Trophoblast cell (in vitro differentiated cells and primary cell): Measurements from ENCODE around the gene SCARF2.

Experiments used
- DNase-seq, 2 donors: peaks; one replicate each; pipeline ENCODE4 v3.0.0-alpha.2; 2016
- H2AFZ ChIP-seq: 2 replicates; pipeline ENCODE4 v1.6.1; 2013; ENCODE audit warnings: low read length, moderate library complexity, mild to moderate bottlenecking; ENCODE audit not compliant: insufficient read depth, poor library complexity
- H2AK5ac ChIP-seq: 2 replicates; pipeline ENCODE4 v1.6.1; 2013; ENCODE audit warnings: mild to moderate bottlenecking, low read length
- H2BK120ac ChIP-seq: 2 replicates; pipeline ENCODE4 v1.6.1; 2013; ENCODE audit warnings: low read length, mild to moderate bottlenecking, moderate library complexity; ENCODE audit not compliant: insufficient read depth, poor library complexity
- H2BK12ac ChIP-seq: 2 replicates; pipeline ENCODE4 v1.6.1; 2013; ENCODE audit warnings: mild to moderate bottlenecking, low read length, moderate library complexity
- H2BK5ac ChIP-seq: 2 replicates; pipeline ENCODE4 v1.6.1; 2013; ENCODE audit warnings: low read length, low read depth, moderate library complexity, mild to moderate bottlenecking; ENCODE audit not compliant: poor library complexity
- H3K14ac ChIP-seq: 2 replicates; pipeline ENCODE4 v1.6.1; 2013; ENCODE audit warnings: mild to moderate bottlenecking, low read length
- H3K18ac ChIP-seq: 2 replicates; pipeline ENCODE4 v1.6.1; 2013; ENCODE audit warnings: mild to moderate bottlenecking, low read length
- H3K23ac ChIP-seq: 2 replicates; pipeline ENCODE4 v1.6.1; 2013; ENCODE audit warnings: low read length
- H3K27ac ChIP-seq: 2 replicates; pipeline ENCODE4 v1.5.1; 2013; ENCODE audit warnings: low read depth, mild to moderate bottlenecking, inconsistent platforms, low read length, moderate library complexity
- H3K27me3 ChIP-seq: 2 replicates; pipeline ENCODE4 v1.6.1; 2013; ENCODE audit warnings: inconsistent platforms, mild to moderate bottlenecking, low read length, moderate library complexity; ENCODE audit not compliant: insufficient read depth
- H3K36me3 ChIP-seq, 2 experiments: 1 replicate in 1 of 2; 2 replicates in 1 of 2; pipeline ENCODE4 v1.6.1; 2013; ENCODE audit warnings: low read length in 2 of 2, mild to moderate bottlenecking in 2 of 2, moderate library complexity in 1 of 2; ENCODE audit not compliant: insufficient read depth in 2 of 2, control insufficient read depth in 1 of 2
- H3K4ac ChIP-seq: 2 replicates; pipeline ENCODE4 v1.6.1; 2013; ENCODE audit warnings: low read depth, mild to moderate bottlenecking, low read length, moderate library complexity
- H3K4me1 ChIP-seq, 2 experiments: 1 replicate in 1 of 2; 2 replicates in 1 of 2; pipeline ENCODE4 v1.6.1; 2013; ENCODE audit warnings: low read length in 2 of 2, mild to moderate bottlenecking in 2 of 2, moderate library complexity in 1 of 2; ENCODE audit not compliant: insufficient read depth in 2 of 2, control insufficient read depth in 1 of 2
- H3K4me2 ChIP-seq: 2 replicates; pipeline ENCODE4 v1.6.1; 2013; ENCODE audit warnings: inconsistent platforms, mild to moderate bottlenecking, low read length, moderate library complexity
- H3K4me3 ChIP-seq: 2 replicates; pipeline ENCODE4 v1.5.1; 2013; ENCODE audit warnings: mild to moderate bottlenecking, low read depth, low read length, inconsistent platforms
- H3K79me1 ChIP-seq: one replicate; pipeline ENCODE4 v1.6.1; 2013; ENCODE audit warnings: low read length
- H3K79me2 ChIP-seq: 2 replicates; pipeline ENCODE4 v1.6.1; 2013; ENCODE audit warnings: low read length, mild to moderate bottlenecking; ENCODE audit not compliant: control insufficient read depth, insufficient read depth, poor library complexity
- H3K9ac ChIP-seq: 2 replicates; pipeline ENCODE4 v1.6.1; 2013; ENCODE audit warnings: mild to moderate bottlenecking, low read length
- H3K9me3 ChIP-seq: 2 replicates; pipeline ENCODE4 v1.6.1; 2013; ENCODE audit warnings: low read depth, mild to moderate bottlenecking, control low read depth, inconsistent platforms, low read length; ENCODE audit not compliant: insufficient read depth
- H4K12ac ChIP-seq: 2 replicates; pipeline ENCODE4 v1.6.1; 2013; ENCODE audit warnings: low read depth, mild to moderate bottlenecking, low read length, moderate library complexity
- H4K8ac ChIP-seq: 2 replicates; pipeline ENCODE4 v1.6.1; 2013; ENCODE audit warnings: low read depth, mild to moderate bottlenecking, low read length, moderate library complexity
- H4K91ac ChIP-seq: one replicate; pipeline ENCODE4 v1.6.1; 2013; ENCODE audit warnings: low read depth, mild to moderate bottlenecking, low read length, moderate library complexity
- WGBS: extraction: QIAGEN DNeasy Blood & Tissue Kit; methylation state at CpG from one replicate; pipeline ENCODE4 v1.1.7; 2013; ENCODE audit warnings: missing lambda C conversion rate; ENCODE audit not compliant: insufficient read length, insufficient coverage; ENCODE audit errors: extremely low coverage; 5-methylcytosine and 5-hydroxymethylcytosine counted together

SCARF2 gene

GRCh38 chr22:20434773-20435172 is 2.9 kb downstream of the SCARF2 start:
- no peak overlapping the region for H2BK120ac ChIP-seq
- H3K79me1 ChIP-seq: peaks cover 22% of the 10 kb centered on the region
- H3K4me1 ChIP-seq: peaks cover 14 to 34% of the 10 kb centered on the region in 2 experiments
- H3K4me2 ChIP-seq: no peak overlapping the region
- H3K27me3 ChIP-seq: peaks cover 22% of the 10 kb centered on the region
- no peak overlapping the region for H3K14ac ChIP-seq
- H3K36me3 ChIP-seq: peaks cover 7 to 13% of the 10 kb centered on the region in 2 experiments
- no peak overlapping the region for H4K91ac ChIP-seq
- no peak for DNase-seq
- WGBS: no CpG with 5 or more reads among the region's 3 CpGs
- H3K9ac ChIP-seq: no peak overlapping the region
- no peak overlapping the region for H2BK12ac ChIP-seq
- peaks cover 10% of the 10 kb centered on the region for H3K9me3 ChIP-seq
- H4K8ac ChIP-seq: no peak overlapping the region
- H3K4ac ChIP-seq: no peak overlapping the region
- H3K27ac ChIP-seq: no peak overlapping the region
- no peak overlapping the region for H3K4me3 ChIP-seq
- no peak overlapping the region for H4K12ac ChIP-seq
- peaks cover 13% of the 10 kb centered on the region for H3K79me2 ChIP-seq
- no peak overlapping the region for H2AK5ac ChIP-seq
- H2BK5ac ChIP-seq: no peak overlapping the region
- no peak overlapping the region for H2AFZ ChIP-seq
- no peak overlapping the region for H3K23ac ChIP-seq
- H3K18ac ChIP-seq: no peak overlapping the region

GRCh38 chr22:20434264-20434751 is 3.3 kb downstream of the SCARF2 start:
- H4K12ac ChIP-seq: no peak overlapping the region
- peaks cover 22% of the 10 kb centered on the region for H3K27me3 ChIP-seq
- WGBS: no CpG with 5 or more reads among the region's 12 CpGs
- H3K4me3 ChIP-seq: no peak overlapping the region
- no peak for DNase-seq
- no peak overlapping the region for H2BK5ac ChIP-seq
- H2BK120ac ChIP-seq: no peak overlapping the region
- H3K9ac ChIP-seq: no peak overlapping the region
- H3K4me2 ChIP-seq: no peak overlapping the region
- no peak overlapping the region for H3K27ac ChIP-seq
- no peak overlapping the region for H3K14ac ChIP-seq
- no peak overlapping the region for H2AFZ ChIP-seq
- peaks cover 11 to 17% of the 10 kb centered on the region in 2 experiments for H3K36me3 ChIP-seq
- no peak overlapping the region for H2BK12ac ChIP-seq
- H3K4ac ChIP-seq: no peak overlapping the region
- H3K23ac ChIP-seq: no peak overlapping the region
- no peak overlapping the region for H3K18ac ChIP-seq
- H3K4me1 ChIP-seq: peaks cover 14 to 37% of the 10 kb centered on the region in 2 experiments
- H3K79me1 ChIP-seq: peaks cover 22% of the 10 kb centered on the region
- H2AK5ac ChIP-seq: no peak overlapping the region
- peaks cover 11% of the 10 kb centered on the region for H3K9me3 ChIP-seq
- no peak overlapping the region for H4K8ac ChIP-seq
- no peak overlapping the region for H4K91ac ChIP-seq
- H3K79me2 ChIP-seq: peaks cover 13% of the 10 kb centered on the region

DNA sequence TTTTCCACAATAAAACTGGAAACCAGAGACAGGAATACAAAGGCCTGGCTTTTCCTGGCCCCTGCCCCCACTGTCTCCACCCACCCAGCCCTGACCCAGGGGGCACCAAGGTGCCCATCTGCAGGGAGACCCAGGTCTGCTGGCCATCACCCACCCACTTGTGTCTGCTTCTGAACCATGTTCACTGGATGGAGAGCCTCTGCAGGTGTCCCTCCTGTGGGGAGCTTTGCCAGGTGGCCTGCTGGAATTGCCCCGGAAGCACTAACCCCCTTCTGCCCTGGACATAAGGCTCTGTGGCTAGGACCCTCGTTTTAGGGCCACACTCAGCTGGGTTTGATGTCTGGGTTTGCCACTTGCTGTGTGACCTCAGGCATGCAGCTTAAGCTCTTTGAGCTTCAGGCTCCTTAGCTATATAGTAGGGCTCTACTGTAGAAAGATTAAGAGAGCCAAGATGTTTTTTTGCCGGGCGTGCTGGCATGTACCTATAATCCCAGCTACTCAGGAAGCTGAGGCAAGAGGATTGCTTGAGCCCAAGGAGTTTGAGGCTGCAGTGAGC is 3.9 kb downstream of the SCARF2 start:
- no peak overlapping the region for H3K18ac ChIP-seq
- no peak overlapping the region for H4K8ac ChIP-seq
- H3K9me3 ChIP-seq: peaks cover 14% of the 10 kb centered on the region
- H2BK5ac ChIP-seq: no peak overlapping the region
- peaks cover 22% of the 10 kb centered on the region for H3K79me1 ChIP-seq
- H2BK120ac ChIP-seq: no peak overlapping the region
- no peak overlapping the region for H3K4ac ChIP-seq
- peaks cover 15 to 21% of the 10 kb centered on the region in 2 experiments for H3K36me3 ChIP-seq
- H3K23ac ChIP-seq: no peak overlapping the region
- no peak overlapping the region for H3K9ac ChIP-seq
- H3K4me2 ChIP-seq: no peak overlapping the region
- no peak overlapping the region for H2AFZ ChIP-seq
- DNase-seq: no peak
- H3K27ac ChIP-seq: no peak overlapping the region
- H2AK5ac ChIP-seq: no peak overlapping the region
- H3K14ac ChIP-seq: no peak overlapping the region
- H3K4me1 ChIP-seq: peaks cover 14 to 35% of the 10 kb centered on the region in 2 experiments
- no CpG with 5 or more reads among the region's 4 CpGs for WGBS
- no peak overlapping the region for H4K91ac ChIP-seq
- no peak overlapping the region for H2BK12ac ChIP-seq
- H3K4me3 ChIP-seq: no peak overlapping the region
- H3K79me2 ChIP-seq: peaks cover 13% of the 10 kb centered on the region
- peaks cover 22% of the 10 kb centered on the region for H3K27me3 ChIP-seq
- no peak overlapping the region for H4K12ac ChIP-seq

GRCh38 chr22:20433191-20433590 is 4.4 kb downstream of the SCARF2 start:
- Histone ChIP-seq H3K4ac (no peak overlapping the region), H3K79me2 (peaks cover 12% of the 10 kb centered on the region), H4K8ac (no peak overlapping the region), H3K27me3 (peaks cover 22% of the 10 kb centered on the region), H3K79me1 (peaks cover 21% of the 10 kb centered on the region), H4K91ac (no peak overlapping the region), H3K18ac (no peak overlapping the region), H3K9me3 (peaks cover 15% of the 10 kb centered on the region), H3K23ac (no peak overlapping the region), H3K14ac (no peak overlapping the region), H3K9ac (no peak overlapping the region), H3K4me2 (no peak overlapping the region), H2BK120ac (no peak overlapping the region), H3K4me3 (no peak overlapping the region), H2AK5ac (no peak overlapping the region), H3K4me1 (peaks cover 14 to 30% of the 10 kb centered on the region in 2 experiments), H3K27ac (no peak overlapping the region), H4K12ac (no peak overlapping the region), H2BK12ac (no peak overlapping the region), H3K36me3 (peaks cover 19 to 24% of the 10 kb centered on the region in 2 experiments), H2BK5ac (no peak overlapping the region), H2AFZ (no peak overlapping the region)
- DNase-seq: no peak
- no CpG with 5 or more reads among the region's 11 CpGs for WGBS
